Transverse colon (tissue), 4 donors: ENCODE results near the gene GLIS1. TPM values are rescaled to one million over a fixed set of nuclear protein-coding genes. Genes with fewer than 3 reads are reported as not detected.
A peak's percentile ranks its signal among the peaks of the same experiment; 100 is the strongest.

Experiments used
- DNase-seq: peaks from one replicate; pipeline ENCODE4 v3.0.0-alpha.2; 2019
- H3K27ac ChIP-seq, 4 donors: fragments of 200-600 bp; sonication (generic); 2 replicates each; pipeline ENCODE4 v1.5.1; 2016 to 2018; ENCODE audit warnings: inconsistent platforms in 4 of 4
- H3K27me3 ChIP-seq: fragments of 200-600 bp; sonication (generic); 2 replicates; pipeline ENCODE4 v1.5.1; 2017; ENCODE audit warnings: inconsistent platforms
- H3K36me3 ChIP-seq, 4 donors: fragments of 200-600 bp; sonication (generic); 2 replicates each; pipeline ENCODE4 v1.5.1; 2017 to 2019; ENCODE audit warnings: inconsistent platforms in 4 of 4
- H3K4me1 ChIP-seq, 4 donors: fragments of 200-600 bp; sonication (generic); 2 replicates each; pipeline ENCODE4 v1.5.1; 2017 to 2020; ENCODE audit warnings: inconsistent platforms in 4 of 4
- H3K4me3 ChIP-seq, 4 donors: fragments of 200-600 bp; sonication (generic); 1 replicate in 1 of 4; 2 replicates in 3 of 4; pipeline versions ENCODE4 v1.5.1 to v1.6.1; 2017 to 2019; ENCODE audit warnings: inconsistent platforms in 4 of 4
- H3K9me3 ChIP-seq, 2 donors: fragments of 200-600 bp; sonication (generic); 2 replicates each; pipeline ENCODE4 v1.5.1; 2017 to 2019; ENCODE audit warnings: inconsistent platforms in 2 of 2
- EP300 ChIP-seq: sonication (generic); formaldehyde crosslinking; IDR thresholded peaks from one replicate; pipeline ENCODE4 v1.6.1; 2017; ENCODE audit warnings: antibody characterized with exemption, low read depth
- POLR2A ChIP-seq: fragments of 450-650 bp; IDR thresholded peaks from one replicate; pipeline ENCODE4 v1.6.1; 2016; ENCODE audit warnings: antibody characterized with exemption, mild to moderate bottlenecking, moderate library complexity
- POLR2AphosphoS5 ChIP-seq, 3 donors: sonication (generic); formaldehyde crosslinking; IDR thresholded peaks; one replicate each; pipeline ENCODE4 v1.6.1; 2016; ENCODE audit warnings: antibody characterized with exemption in 3 of 3
- WGBS, 2 donors: methylation state at CpG; one replicate each; pipeline ENCODE4 v1.1.5; 2018; ENCODE audit warnings: low coverage in 1 of 2; 5-methylcytosine and 5-hydroxymethylcytosine counted together
- in situ Hi-C, 4 donors: fragments of 200-750 bp; cut with MboI; loops; one replicate each; pipeline versions ENCODE4 v1.15.0 to v1.15.1; 2017; ENCODE audit warnings: low sequenced_read_pairs in 3 of 4, low pct_ligation_motif_present in 1 of 4, low pct_unique_long_range_greater_than_20kb in 1 of 4
- intact Hi-C: fragments of 100-400 bp; cut with DNase I; formaldehyde crosslinking; loops from one replicate; pipeline ENCODE4 v1.15.1; 2023; ENCODE audit warnings: low total_unique reads
- total RNA-seq, 4 donors: library from RNA; depleted of rRNA; stranded (reverse); fragments of >200 nt; gene quantifications; one replicate each; pipeline ENCODE4 v1.1.0, GENCODE V29; 2016
- TF ChIP-seq, protein P1 (sequence below), 5 experiments: fragments of 200-600 bp in 3 of 5; fragments of 450-650 bp in 2 of 5; sonication (generic) in 3 of 5; IDR thresholded peaks; 1 replicate in 2 of 5; 2 replicates in 3 of 5; pipeline ENCODE4 v1.5.1; 2016 to 2017; ENCODE audit warnings: antibody characterized with exemption in 5 of 5, inconsistent platforms in 3 of 5, mild to moderate bottlenecking in 2 of 5, moderate library complexity in 1 of 5

GLIS1 gene
- total RNA-seq, 4 donors from 2014 or later: 0.16 to 0.75 (median 0.27) TPM; not detected in 1

DNA sequence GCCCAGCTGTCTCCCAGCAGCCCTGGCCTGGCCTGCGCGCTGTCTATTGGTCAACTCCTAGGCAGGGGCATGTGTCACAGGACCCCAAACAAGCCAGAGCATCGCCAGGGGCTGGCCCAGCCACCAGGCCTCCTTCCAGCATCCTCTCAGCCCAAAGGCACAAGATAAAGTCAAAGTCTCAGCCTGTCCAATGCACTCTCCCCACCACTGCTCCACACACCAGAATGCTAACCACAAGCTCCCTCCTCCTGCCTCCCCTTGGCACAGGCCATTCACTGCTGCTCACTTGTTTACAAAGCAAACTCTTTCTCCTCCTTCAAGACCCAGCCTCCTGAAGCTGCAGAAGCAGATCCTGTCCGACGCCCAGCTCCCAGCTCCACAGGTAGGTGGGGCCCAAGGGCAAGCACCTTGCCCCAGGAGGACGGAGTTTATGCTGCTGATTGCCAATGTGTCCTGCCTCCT lies 146.4 kb downstream of the GLIS1 start:
- H3K4me3 ChIP-seq: no peak overlapping the region
- H3K4me1 ChIP-seq: no peaks in the 10 kb centered on the region
- no peaks in the 10 kb centered on the region for H3K9me3 ChIP-seq
- no peaks in the 10 kb centered on the region for H3K27me3 ChIP-seq
- intact Hi-C loops (loop anchor here (5.0 kb wide), 1 partner anchor 105 kb away; no protein-coding TSS in a partner anchor), in situ Hi-C loops (no loop called here)
- TF ChIP-seq POLR2AphosphoS5 (IDR thresholded peaks at IDR 0.05) (no peak), POLR2A (no peak), EP300 (no peak)
- TF ChIP-seq, protein P1, sequence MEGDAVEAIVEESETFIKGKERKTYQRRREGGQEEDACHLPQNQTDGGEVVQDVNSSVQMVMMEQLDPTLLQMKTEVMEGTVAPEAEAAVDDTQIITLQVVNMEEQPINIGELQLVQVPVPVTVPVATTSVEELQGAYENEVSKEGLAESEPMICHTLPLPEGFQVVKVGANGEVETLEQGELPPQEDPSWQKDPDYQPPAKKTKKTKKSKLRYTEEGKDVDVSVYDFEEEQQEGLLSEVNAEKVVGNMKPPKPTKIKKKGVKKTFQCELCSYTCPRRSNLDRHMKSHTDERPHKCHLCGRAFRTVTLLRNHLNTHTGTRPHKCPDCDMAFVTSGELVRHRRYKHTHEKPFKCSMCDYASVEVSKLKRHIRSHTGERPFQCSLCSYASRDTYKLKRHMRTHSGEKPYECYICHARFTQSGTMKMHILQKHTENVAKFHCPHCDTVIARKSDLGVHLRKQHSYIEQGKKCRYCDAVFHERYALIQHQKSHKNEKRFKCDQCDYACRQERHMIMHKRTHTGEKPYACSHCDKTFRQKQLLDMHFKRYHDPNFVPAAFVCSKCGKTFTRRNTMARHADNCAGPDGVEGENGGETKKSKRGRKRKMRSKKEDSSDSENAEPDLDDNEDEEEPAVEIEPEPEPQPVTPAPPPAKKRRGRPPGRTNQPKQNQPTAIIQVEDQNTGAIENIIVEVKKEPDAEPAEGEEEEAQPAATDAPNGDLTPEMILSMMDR (IDR thresholded peaks at IDR 0.05): peak in 1 of 5 experiments; percentile 4
- H3K27ac ChIP-seq: no peak overlapping the region
- DNase-seq: peak; percentile 21
- H3K36me3 ChIP-seq: no peaks in the 10 kb centered on the region
- 41% methylated on average over 6 of the region's 6 CpGs; no CpG with 5 or more reads in 1 of the 2 donors for WGBS, 2 donors

GRCh38 chr1:53591924-53592323 lies 147.0 kb downstream of the GLIS1 start:
- WGBS, 2 donors: 79% methylated on average over 4 of the region's 4 CpGs; no CpG with 5 or more reads in 1 of the 2 donors
- H3K27me3 ChIP-seq: no peaks in the 10 kb centered on the region
- DNase-seq: no peak
- H3K4me1 ChIP-seq: no peaks in the 10 kb centered on the region
- intact Hi-C loops: loop anchor here (5.0 kb wide), 1 partner anchor 105 kb away; no protein-coding TSS in a partner anchor
- H3K9me3 ChIP-seq: no peaks in the 10 kb centered on the region
- no peak overlapping the region for H3K27ac ChIP-seq
- no peaks in the 10 kb centered on the region for H3K36me3 ChIP-seq
- in situ Hi-C loops: no loop called here
- H3K4me3 ChIP-seq: no peak overlapping the region
- TF ChIP-seq, protein P1 (IDR thresholded peaks at IDR 0.05): no peak
- no peak for TF ChIP-seq POLR2AphosphoS5 (IDR thresholded peaks at IDR 0.05)
- TF ChIP-seq POLR2A: no peak
- TF ChIP-seq EP300: no peak

DNA sequence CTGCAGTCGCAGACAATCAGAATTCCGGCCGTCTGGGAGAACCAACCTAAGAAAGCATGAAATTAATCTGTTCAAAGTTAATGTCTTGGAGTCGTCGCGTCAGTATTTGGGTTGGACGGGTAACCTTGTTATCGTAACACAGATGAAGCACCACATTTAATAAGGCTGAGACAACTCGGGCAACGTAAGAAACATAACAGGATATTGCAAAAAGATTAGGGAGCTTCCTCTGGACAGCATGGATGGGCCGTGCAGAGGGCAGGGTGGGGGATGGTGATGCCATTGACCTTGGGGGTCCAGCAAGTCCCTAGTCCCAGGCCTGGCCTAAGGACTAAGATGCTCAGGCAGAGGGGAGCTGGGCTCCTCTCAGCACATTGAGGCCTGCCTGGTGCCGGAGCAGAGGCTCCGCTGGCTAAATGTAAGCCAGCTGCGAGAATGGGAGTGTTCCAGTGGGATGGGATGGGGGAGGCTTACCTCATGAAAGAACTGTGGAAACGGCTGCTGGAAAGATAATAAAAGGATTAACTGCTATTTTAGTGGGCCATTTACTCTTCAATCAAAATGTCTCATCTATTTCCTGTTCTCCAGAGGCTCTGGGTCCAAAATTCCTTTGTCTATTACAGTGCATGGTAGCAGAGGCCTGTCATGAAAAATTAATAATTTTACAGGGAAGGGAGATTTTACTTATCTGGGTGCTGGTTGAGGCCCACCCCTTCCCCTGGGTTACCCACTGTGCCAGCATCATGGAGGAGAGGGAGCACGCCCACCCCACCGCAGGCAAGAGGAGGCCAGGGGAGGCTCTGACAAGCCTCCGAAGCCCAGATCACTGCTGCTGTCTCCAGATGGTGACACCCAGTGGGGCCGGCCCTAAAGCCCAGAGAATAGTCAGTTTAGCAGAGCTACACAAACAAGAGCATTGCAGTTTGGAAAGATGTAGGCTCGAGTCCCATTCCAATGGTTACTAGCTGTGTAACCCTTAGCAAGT lies 148.1 kb downstream of the GLIS1 start:
- in situ Hi-C loops (no loop called here), intact Hi-C loops (loop anchor here (5.0 kb wide), 1 partner anchor 104 kb away; no protein-coding TSS in a partner anchor)
- Histone ChIP-seq H3K4me3 (no peak overlapping the region), H3K27me3 (no peaks in the 10 kb centered on the region), H3K9me3 (no peaks in the 10 kb centered on the region), H3K36me3 (no peaks in the 10 kb centered on the region), H3K4me1 (no peaks in the 10 kb centered on the region), H3K27ac (no peak overlapping the region)
- TF ChIP-seq, protein P1 (IDR thresholded peaks at IDR 0.05): no peak
- TF ChIP-seq EP300 (no peak), POLR2AphosphoS5 (IDR thresholded peaks at IDR 0.05) (no peak), POLR2A (no peak)
- 57 to 69% methylated on average over 12 to 20 of the region's 20 CpGs for WGBS, 2 donors
- peak; percentile 0 for DNase-seq

DNA sequence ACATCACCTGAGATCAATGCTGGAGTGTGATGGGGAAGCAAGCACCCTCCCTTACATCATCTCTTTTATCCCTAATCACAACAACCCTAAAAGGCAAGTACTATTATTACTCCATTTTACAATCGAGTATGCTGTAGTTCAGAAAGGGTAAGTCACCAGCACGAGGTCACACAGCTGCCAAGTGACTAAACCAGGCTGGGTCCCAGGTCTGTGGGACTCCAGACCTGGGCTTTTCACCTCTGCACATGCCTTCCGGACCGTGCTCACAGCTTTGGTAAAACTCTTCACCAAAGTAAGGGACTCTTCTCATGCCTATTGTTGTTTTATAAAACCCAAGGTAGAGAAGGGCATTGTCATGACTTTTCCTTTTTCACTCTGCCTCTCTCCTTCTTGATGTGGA lies 148.9 kb downstream of the GLIS1 start:
- H3K4me1 ChIP-seq: no peaks in the 10 kb centered on the region
- H3K4me3 ChIP-seq: no peak overlapping the region
- 66 to 77% methylated on average over 4 of the region's 4 CpGs for WGBS, 2 donors
- intact Hi-C loops: loop anchor here (5.0 kb wide), 1 partner anchor 103 kb away; no protein-coding TSS in a partner anchor
- TF ChIP-seq POLR2AphosphoS5 (IDR thresholded peaks at IDR 0.05): no peak
- no peak for TF ChIP-seq POLR2A
- TF ChIP-seq, protein P1 (IDR thresholded peaks at IDR 0.05): no peak
- TF ChIP-seq EP300: no peak
- no peak overlapping the region for H3K27ac ChIP-seq
- in situ Hi-C loops: no loop called here
- no peaks in the 10 kb centered on the region for H3K27me3 ChIP-seq
- no peaks in the 10 kb centered on the region for H3K9me3 ChIP-seq
- DNase-seq: peak; percentile 4
- no peaks in the 10 kb centered on the region for H3K36me3 ChIP-seq
